Measurements from ENCODE around the gene ATP4B.

DNA sequence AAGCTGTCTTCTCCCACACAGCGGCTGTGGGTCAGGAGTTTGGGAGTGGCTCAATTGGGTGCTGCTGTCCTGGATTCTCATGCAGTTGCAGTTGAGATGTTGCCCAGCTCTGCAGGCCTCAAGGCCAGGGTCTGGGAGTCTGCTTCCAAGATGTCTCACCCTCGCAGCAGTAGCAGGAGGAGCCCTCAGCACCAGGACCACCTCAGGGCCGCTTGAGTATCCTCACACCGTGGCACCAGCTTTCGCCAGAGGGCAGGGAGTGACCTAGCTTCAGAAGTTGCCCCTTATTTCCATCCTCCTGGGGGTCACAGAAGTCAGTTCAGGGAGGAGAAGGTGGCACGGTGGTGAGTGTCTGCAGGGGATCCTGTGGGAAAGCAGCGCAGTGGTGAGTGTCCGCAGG is 52.5 kb downstream of the ATP4B start:
- TF ChIP-seq, protein P1, sequence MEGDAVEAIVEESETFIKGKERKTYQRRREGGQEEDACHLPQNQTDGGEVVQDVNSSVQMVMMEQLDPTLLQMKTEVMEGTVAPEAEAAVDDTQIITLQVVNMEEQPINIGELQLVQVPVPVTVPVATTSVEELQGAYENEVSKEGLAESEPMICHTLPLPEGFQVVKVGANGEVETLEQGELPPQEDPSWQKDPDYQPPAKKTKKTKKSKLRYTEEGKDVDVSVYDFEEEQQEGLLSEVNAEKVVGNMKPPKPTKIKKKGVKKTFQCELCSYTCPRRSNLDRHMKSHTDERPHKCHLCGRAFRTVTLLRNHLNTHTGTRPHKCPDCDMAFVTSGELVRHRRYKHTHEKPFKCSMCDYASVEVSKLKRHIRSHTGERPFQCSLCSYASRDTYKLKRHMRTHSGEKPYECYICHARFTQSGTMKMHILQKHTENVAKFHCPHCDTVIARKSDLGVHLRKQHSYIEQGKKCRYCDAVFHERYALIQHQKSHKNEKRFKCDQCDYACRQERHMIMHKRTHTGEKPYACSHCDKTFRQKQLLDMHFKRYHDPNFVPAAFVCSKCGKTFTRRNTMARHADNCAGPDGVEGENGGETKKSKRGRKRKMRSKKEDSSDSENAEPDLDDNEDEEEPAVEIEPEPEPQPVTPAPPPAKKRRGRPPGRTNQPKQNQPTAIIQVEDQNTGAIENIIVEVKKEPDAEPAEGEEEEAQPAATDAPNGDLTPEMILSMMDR (conservative IDR thresholded peaks at IDR 0.05; ENCODE audit: low read depth, low read length) = no peak
- TF ChIP-seq EZH2 (IDR thresholded peaks at IDR 0.05; ENCODE audit: borderline replicate concordance, low read depth, low read length, poor library complexity, severe bottlenecking) = no peak

All from A673 (cell line).